Ramos (cell line): ENCODE measurements around the gene SERPINI2.

Source experiments
- in situ Hi-C: fragments of 300-500 bp; cut with MboI; formaldehyde crosslinking; loops from one replicate; pipeline ENCODE4 v1.14.3; 2022; ENCODE audit warnings: low sequenced_read_pairs; ENCODE audit not compliant: unreplicated experiment

SERPINI2 gene

GRCh38 chr3:167473863-167474262 lies at the start of gene SERPINI2:
TSS of gene SERPINI2 (minus strand) at chr3:167474042. CDS start at chr3:167471834, 2,208 bp downstream.
- in situ Hi-C loops = no loop called here

- in situ Hi-C loops = no loop called here
Observed at GRCh38 chr3:167521006-167521355, 47.1 kb upstream of the SERPINI2 start.

- in situ Hi-C loops = no loop called here
Observed at GRCh38 chr3:167520266-167521005, 46.6 kb upstream of the SERPINI2 start.

GRCh38 chr3:167507954-167508353 lies 34.1 kb upstream of the SERPINI2 start:
- in situ Hi-C loops = no loop called here

GRCh38 chr3:167502401-167502800 lies 28.6 kb upstream of the SERPINI2 start:
- in situ Hi-C loops = no loop called here

GRCh38 chr3:167501941-167502340 lies 28.1 kb upstream of the SERPINI2 start:
- in situ Hi-C loops = no loop called here

- in situ Hi-C loops = no loop called here
Observed at GRCh38 chr3:167497903-167498302, 24.1 kb upstream of the SERPINI2 start.

- in situ Hi-C loops = no loop called here
Observed at GRCh38 chr3:167493244-167493643, 19.4 kb upstream of the SERPINI2 start.

GRCh38 chr3:167491621-167492020 lies 17.8 kb upstream of the SERPINI2 start:
- in situ Hi-C loops = no loop called here

- in situ Hi-C loops = no loop called here
Observed at GRCh38 chr3:167489571-167489970, 15.7 kb upstream of the SERPINI2 start.

GRCh38 chr3:167487556-167487955 lies 13.7 kb upstream of the SERPINI2 start:
- in situ Hi-C loops = no loop called here

- in situ Hi-C loops = no loop called here
Observed at GRCh38 chr3:167484551-167484950, 10.7 kb upstream of the SERPINI2 start.

GRCh38 chr3:167483708-167484475 lies 10.1 kb upstream of the SERPINI2 start:
- in situ Hi-C loops = no loop called here

- in situ Hi-C loops = no loop called here
Observed at GRCh38 chr3:167481164-167481563, 7.3 kb upstream of the SERPINI2 start.

- in situ Hi-C loops = no loop called here
Observed at GRCh38 chr3:167480748-167481147, 6.9 kb upstream of the SERPINI2 start.

GRCh38 chr3:167469381-167469780 lies 4.5 kb downstream of the SERPINI2 start:
- in situ Hi-C loops = no loop called here

- in situ Hi-C loops = no loop called here
Observed at GRCh38 chr3:167467848-167468611, 5.8 kb downstream of the SERPINI2 start.

- in situ Hi-C loops = no loop called here
Observed at GRCh38 chr3:167466966-167467365, 6.9 kb downstream of the SERPINI2 start.

GRCh38 chr3:167456157-167456799 lies 17.6 kb downstream of the SERPINI2 start:
- in situ Hi-C loops = no loop called here

- in situ Hi-C loops = no loop called here
Observed at GRCh38 chr3:167453815-167454214, 20.0 kb downstream of the SERPINI2 start.
